HG03097 (cell line): ENCODE measurements around the gene ACTR5.
A peak's percentile ranks its signal among the peaks of the same experiment; 100 is the strongest.
"Not testable (repeated sequence)": the region's sequence is repeated elsewhere in the genome, so short reads cannot be mapped to it uniquely, and the experiment has no call there.

ENCODE experiments used
- ATAC-seq: cut with Tn5 transposase; IDR thresholded peaks from one replicate; pipeline ENCODE4 v1.9.1; 2021; ENCODE audit not compliant: unreplicated experiment, low FRiP score

The ACTR5 gene

DNA sequence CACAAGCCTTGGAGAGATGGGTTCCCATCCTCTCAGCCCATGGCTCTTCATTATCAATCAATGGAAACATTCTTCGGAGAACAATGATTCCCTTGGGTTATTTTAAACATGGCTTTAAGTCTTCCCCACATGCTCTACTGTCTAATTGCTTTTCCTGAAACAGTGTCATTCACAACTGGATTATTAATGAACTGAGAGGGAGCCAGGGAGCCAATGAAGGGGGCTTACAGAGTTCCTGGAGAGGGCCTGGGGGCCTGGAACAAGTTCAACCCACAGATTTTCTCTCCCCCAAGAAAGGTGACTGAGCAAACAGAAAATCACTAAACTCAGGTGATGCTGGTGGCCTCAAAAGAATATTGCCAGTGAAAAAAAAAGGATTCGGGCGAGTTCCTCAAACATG is 56.0 kb downstream of the ACTR5 start:
- ATAC-seq, result no peak

DNA sequence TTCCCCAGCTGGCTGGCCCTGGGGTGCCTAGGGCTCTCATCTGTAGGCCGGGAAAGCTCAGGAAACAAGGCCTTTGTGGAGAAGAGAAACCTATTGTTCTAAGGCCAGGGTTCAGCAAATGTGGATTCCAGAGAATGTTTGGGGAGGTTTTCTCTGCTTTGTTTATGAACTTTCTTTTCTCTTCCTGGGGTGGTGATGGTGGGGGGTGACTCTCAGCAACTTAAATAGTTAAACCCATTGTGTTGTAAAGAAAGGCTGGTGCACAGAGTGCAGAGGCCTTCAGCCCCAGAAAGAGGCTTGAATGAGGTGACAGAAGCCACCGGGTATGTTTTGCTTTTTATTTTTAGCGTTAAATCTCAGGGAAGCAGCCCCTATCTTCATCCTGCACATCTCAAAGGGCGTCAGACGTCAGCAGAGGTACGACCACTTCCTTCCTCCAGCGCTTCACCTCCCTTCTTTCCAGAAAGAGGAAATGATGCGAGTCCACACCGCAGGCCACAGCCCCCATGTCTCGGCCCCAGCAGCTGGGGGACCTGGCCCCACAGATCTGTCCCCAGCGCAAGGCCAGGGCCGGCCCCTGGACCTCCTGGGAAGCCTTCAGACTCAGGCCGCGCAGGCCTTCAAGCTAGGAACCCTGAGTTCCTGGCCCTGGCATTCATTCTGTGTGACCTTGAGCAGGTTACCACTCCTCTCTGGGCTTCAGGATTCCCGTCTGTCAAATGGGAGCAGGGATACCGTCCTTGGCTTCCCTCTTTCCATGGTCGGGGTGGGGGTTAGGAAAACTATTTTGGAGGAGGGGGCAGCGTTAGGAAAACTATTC is 56.6 kb downstream of the ACTR5 start:
- peak; percentile 44 for ATAC-seq

DNA sequence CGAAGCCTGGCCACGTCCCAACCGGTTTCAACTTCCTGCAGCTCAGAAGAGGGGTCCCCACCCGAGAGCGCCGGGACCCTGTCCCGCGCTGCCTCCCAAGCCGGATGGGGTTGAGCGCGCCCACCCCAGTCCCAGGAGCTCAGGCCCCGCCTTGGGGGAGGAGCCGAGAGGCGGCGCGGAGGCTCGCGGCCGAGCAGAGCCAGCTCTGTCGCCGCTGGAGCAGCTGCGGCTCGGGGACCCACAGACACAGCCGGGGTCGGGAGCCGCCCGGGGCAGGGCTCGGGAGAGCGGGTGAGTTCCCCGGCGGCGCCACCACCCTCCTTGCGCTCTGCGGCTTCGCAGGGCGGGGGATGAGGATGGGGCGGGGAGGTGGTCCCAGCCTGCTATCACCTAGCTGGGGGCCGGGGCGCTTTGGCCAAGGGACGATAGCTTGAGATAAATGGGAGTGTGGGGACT is 57.3 kb downstream of the ACTR5 start, which contains the start of gene PPP1R16B:
Gene PPP1R16B (plus strand): TSS at position 196 of the 456 bp plus-strand sequence. CDS start 30,229 bp downstream, outside the sequence.
- peak; percentile 36 for ATAC-seq

DNA sequence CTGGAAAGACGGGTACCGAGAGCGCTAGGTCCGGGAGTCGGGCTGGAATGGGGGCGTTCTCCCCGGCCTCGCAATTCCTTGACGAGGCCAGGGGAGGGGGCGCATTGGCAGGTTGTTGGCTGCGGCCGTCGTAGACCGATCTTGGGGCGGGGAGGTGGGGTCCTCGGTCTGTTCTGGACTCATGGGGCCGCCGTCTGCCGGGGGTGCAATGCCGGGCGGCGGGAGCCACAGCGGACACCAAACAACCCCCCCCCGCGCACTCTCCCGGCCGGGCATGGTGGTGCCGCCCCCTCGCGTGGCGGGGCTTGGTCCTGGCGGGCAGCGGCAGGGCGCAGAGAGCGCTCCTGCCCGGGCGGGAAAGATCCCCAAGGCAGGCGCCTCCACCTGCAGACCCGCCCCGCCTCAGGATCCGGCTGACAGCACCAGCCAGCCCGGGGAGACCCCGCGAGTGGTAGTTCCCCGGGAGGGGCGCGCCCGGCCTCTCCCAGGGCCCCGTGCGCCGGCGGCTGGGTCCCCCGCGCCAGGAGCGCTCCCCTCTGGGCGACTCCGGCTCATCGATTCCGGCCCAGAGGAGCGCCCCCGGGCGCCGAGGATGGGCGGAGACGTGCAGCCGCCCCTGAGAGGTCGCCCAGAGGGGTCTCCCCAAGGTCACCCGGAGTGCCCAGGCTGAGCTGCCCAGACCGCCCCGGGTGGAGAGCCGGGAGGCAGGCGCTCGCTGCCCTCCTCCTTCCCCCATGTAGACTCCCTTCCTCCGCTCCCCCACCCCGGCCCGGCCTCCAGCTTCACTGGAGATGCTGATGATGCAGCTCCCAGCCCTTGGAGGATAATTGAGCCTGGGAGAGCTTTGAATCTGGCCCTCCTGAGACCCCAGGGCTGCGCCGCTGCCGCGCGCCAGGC is 57.9 kb downstream of the ACTR5 start:
- ATAC-seq, result no peak

DNA sequence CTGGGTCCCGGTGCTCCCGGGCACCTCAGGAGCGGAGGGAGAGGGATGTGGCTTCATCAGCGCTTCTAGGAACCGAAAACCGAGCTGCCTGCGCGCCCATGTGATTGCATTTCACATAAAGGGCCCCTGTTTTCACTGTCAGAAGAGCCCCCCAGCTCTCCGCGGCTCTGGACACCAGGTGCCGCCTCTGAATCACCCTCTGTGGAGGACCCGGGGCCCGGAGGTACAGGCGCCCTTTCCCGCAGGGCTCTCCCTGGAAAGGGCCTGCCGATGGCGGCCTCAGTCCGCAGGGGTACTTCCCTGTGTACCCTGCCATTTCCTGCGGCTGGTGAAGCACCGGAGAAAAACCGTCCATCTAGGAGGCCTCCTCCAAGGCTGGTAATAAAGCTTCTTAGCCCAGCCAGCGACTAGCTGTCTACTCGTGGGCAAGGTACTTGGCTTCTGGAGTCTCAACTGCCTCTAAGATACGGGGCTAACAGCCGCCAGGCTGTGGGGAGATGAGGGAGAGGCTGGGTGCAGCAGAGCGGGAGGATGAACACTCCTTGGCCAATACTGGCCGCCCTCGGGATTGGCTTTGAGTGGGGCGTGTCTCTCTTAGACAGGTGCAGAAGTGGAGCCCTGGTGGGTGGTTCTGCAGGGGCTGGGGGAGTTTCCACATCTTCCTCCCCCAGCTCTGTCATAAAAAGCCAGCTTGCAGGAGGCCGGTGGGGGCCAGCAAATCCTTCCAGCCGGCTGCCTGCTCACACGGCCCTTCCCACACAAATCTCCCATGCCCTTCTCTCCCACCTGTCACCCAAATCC is 58.8 kb downstream of the ACTR5 start:
- no peak for ATAC-seq

DNA sequence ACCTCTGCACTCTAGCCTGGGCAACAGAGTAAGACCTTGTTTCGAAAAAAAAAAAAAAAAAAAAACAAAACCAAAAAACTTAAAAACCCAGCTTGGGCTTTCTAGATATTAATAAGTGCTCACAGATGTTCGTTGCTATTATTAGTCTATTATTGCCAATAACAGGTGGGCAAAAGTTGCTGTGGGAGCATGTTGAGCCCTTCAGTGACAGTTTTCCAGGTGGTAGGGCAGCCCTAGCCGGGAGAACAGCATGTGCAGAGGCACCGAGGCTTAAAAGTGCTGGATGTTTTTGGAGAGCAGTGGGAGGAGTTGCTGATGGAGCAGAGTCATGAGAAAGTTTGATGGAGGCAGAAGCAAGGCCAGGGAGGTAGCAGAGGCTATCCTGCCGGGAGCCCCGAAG is 61.7 kb downstream of the ACTR5 start:
- ATAC-seq, result no peak

DNA sequence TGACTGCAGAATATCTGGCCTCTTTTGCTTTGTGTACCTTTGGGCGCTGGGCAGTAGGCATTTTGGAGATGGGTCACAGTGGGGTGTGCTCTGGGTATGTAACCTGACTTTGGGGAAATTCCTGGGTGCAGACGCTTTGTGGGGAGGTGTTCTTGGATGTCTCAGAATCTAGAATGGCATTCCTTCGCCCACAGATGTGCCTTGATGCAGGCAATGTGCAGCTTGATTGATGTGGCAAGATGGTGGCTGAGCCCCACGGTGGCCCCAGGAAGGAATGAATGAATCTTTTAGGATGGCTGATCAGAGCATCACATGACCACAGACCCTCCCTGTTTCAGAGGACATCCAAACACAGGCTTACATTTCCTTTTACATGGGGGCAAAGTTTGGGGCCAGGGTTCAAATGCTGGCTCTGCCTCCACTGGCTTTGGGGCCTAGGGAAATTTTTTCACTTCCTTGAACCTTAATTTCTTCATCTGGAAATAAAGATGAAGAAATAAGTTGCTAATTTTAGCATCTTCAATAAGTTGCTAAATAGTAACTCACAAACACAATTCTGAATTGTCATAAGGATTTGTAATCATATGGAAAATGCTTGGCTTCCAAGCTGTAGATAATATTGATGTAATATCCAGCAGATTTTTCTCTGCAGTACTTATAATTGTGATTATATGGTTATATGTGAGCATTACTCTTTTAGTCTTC is 62.8 kb downstream of the ACTR5 start:
- ATAC-seq, result no peak

DNA sequence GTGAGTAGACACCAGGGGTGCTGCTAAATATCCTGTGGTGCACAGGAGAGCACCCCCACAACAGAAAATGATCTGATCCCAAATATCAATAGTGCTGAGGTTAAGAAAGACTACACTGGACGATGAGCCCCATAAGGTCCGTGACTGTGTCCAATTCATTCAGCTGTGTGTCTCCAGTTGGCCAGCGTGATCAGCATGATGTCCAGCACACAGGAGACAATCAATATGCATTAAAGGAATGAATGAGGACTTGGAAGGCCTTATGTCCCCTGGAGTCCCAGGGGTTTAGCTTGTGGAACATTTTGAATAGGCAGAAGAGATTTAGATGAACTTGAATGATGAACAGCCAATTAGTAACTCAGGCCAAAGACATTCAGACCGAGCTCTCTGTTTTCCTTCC is 63.5 kb downstream of the ACTR5 start:
- no peak for ATAC-seq

DNA sequence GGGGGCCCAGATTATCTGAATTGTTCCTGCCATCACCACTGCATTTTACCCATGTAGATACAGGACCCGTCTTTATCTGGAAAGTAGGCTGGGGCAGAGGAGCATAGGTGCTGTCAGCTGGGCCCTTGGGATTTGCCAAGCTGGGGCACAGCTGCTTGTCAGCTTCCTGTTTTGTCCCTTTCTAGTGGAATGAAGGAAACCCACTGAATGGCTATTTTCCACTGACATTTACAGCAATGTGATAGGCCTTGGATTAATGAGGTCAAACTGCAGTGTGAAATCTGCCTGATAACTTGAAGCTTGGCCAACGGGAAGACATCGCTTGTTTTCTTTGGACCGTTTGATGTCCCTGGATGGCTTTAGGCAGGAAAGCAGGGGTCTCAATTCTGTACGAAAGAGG is 63.9 kb downstream of the ACTR5 start:
- ATAC-seq, result no peak

DNA sequence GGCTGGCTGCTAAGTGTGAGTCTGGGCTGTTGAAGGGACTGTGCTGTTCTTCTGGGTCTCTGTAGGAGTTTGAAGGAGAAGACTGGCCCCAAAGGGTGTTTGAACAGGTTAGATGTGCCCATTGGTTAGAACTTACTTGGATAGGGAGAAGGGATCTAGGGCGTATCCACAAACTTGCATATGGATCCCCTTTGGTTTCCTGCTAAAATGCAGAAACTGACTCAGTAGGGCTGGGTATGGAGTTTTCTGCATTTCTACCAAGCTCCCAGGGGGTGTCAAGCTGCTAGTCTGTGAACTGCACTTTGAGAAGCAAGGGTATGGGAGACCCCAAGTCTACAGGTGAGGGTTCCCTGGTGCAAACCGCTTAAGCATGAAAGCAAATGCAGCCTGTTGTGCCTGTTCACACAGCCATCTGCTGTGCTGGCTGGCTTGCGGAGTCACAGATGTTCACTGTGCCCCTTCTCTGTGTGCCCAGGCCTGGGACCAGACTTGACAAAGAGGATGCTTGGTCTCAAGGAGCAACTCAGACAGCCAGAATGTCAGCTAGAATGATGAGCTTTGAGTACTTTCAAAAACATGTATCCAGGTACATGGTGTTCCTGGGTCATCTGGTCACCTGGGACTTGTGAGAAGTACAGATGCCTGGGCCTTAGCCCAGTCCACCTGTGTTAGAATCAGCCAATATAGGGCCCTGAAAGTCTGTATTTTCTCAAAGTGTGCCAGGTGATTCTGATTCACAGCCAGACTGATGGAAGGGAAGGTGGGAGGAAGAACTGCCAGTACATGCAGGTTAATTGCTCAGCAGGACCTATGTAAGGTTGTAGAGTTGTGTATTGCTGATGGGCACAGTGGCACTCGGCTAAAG is 64.7 kb downstream of the ACTR5 start:
- ATAC-seq, result no peak

DNA sequence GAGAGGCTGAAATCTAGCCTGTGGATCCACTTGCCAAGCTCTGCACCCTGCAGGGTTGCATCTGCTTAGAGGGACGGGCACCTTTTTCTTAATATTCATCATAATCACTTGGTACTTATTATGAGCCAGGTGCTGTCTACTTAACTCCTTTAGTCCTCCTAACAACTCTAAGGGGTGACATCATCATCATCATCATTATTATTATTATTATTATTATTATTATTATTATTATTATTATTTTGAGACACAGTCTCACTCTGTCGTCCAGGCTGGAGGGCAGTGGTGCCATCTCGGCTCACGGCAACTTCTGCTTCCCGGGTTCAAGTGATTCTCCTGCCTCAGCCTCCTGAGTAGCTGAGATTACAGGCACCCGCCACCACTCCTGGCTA is 65.3 kb downstream of the ACTR5 start:
- not testable (repeated sequence) for ATAC-seq

DNA sequence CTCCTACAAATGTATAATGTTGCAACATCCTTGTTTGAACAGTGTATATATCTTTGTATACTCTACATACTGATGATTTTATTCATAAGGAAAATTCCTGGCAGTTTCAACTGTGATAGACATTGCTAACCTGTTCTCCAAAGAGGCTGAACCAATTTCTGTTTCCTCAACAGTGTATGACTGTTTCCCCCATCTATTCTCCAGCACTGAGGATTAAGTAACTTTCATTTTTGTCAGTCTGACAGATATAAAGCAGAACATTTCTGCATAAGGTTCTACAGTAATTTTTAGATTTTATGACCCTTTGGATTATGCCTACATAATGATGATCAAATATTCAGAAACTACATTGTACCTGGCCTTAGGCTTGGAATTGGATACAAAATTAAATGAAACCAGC is 67.2 kb downstream of the ACTR5 start:
- ATAC-seq, result no peak

DNA sequence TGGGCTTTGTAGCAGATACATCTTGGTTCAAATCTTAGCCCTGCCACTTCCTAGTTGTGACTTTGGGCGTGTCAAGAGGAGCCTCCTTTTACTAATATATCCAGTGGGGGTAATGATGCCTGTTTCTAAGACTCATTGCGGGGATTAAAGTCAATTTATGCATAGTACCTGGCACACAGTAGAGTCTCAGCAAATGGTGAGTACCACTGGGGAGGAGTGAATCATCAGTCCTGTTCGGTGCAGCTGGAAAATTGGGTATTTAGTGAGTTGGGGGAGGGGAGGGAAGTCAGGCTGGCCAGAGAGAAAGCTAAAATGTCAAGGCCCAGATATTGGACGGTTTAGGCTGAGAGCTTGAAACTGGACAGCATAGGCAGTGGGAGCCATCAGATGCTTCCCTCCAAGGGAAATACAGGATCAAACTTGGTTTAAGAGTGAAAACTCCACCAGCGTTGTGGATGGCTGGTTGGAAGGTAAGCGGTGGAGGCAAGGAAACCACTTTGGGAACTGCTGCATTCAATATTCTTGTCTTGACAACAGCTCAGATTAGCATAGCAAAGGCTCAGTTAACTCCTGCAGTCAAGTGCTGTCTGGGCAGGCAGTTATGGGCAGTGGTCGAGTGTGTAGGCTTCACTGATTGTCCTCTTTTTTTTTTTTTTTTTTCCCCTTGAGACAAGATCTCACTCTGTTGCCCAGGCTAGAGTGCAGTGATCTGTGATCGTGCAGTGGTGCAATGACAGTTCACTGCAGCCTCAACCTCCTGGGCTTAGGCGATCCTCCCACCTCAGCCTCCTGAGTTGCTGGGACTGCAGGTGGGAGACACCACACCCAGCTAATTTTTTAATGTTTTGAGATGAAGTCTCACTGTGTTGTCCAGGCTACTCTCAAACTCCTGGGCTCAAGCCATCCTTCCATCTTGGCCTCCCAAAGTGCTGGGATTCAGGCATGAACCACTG is 70.1 kb downstream of the ACTR5 start:
- ATAC-seq, result no peak
